HG03354 (cell line): ENCODE measurements around the gene RAP1B.

ENCODE experiments used
- ATAC-seq: cut with Tn5 transposase; IDR thresholded peaks from one replicate; pipeline ENCODE4 v1.9.1; 2021; ENCODE audit warnings: mild to moderate bottlenecking; ENCODE audit not compliant: unreplicated experiment, poor library complexity, severe bottlenecking

RAP1B gene

DNA sequence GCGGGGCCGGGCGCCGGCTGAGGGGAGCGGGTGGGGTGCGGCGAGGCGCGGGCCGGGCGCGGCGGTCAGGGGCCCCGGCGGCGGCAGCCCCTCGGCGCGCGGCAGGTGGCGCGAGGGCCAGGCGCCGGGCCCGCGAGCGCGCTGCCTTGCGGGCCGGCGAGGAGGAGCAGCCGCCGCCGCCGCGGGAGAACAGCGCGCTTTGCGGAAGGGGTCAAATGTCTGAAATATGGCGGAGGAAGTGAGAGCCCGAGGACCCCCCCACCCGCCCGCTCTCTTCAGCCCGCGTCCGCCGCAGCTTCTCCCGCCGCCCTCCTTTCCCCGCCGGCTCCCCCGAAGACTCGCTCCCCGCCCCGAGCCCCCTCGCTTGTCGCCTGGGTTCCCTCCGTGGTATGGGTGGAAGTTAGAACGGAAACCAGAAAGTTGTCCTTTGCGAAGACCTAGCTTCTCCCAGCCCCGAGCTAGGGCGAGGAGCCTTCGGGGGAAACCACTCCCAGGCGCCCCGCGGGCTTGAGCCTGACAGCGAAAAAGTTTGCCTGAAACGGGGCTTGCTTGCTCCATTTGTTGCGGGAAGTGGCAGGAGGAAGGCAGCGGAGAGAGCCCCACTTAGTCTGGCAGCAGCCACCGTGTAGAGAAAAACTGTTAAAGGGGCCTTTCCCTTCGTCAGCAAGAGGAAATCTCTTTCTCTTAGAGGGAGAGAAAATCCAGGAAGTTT, 551 bp downstream of the RAP1B start:
- ATAC-seq: peak; percentile 45

DNA sequence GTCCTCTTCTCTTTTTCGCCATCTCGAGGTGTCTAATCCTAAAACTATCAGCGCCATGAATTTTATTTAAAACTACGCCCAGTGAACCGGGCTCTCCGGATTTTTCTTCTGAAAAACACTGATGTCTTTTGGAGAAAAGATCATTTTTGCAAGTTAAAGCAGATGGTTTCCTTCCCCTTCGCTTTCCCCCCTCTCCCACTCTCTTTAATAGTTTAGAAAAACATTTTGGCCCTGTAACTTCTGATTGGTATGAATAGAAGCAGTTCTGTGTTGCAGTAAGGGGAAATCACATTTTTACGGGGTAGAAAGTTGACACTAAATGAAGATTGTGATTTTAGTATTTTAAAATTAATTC, 1.1 kb downstream of the RAP1B start:
- ATAC-seq: no peak

DNA sequence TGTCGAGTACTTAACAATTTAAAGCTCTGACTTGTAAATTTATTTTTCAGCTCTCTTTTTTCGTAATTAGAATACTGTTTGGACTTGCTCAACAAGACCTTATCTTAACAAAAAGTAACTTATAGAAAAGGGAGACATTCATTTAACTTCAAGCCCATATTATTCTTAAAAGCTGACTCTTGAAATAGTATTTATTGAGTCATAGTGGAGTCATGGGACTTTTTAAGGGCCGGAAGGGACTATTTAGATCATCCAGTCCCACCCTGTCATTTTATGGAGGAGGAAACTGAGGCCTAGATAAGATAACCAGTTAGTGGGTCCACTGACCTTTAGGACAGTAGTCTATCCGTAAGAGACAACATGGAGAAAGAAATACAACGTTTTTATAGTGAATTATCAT, 1.5 kb downstream of the RAP1B start:
- no peak for ATAC-seq

DNA sequence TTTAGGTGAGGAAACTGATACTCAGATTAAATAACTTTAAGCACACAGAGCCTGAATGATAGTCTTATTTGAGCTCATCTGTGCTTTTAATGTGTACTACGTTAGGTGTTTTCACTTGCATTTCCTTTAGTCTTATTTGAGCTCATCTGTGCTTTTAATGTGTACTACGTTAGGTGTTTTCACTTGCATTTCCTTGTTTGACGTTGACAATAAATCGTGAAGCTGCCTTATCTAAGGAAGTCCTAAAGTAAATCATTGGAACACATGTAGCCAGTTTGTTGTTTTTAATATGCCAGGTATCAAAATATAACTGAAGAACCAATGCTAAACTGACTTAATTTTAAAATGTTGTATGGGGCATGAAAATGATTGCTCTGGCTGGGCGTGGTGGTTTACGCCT, 2.0 kb downstream of the RAP1B start:
- no peak for ATAC-seq

DNA sequence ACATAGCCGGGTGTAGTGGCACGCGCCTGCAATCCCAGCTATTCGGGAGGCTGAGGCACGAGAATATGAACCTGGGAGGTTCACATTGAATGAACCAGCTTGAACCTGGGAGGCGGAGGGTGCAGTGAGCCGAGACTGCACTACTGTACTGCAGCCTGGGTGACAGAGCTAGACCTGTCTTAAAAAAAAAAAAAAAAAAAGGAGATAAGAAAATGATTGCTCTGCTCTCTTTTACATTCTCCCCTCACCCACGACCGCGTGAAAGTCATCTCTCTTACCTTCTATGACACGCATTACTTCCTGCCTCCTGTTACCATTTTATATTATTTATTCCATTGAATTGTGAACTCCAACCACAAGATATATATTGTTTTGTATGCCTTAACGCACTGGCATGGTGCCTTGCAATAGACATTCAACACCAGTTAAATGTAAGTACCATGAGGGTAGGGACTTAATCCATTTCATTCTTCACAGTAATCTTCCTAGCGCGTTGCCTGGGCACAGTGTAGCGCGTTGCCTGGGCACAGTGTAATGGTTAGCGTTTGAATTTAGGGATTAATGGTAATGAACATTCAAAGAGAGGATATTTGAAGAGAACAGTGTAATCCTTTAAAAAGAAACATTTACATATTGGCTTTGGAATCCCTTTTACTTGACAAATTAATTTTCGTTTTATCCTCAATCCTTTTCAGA, 2.7 kb downstream of the RAP1B start:
- ATAC-seq: no peak

DNA sequence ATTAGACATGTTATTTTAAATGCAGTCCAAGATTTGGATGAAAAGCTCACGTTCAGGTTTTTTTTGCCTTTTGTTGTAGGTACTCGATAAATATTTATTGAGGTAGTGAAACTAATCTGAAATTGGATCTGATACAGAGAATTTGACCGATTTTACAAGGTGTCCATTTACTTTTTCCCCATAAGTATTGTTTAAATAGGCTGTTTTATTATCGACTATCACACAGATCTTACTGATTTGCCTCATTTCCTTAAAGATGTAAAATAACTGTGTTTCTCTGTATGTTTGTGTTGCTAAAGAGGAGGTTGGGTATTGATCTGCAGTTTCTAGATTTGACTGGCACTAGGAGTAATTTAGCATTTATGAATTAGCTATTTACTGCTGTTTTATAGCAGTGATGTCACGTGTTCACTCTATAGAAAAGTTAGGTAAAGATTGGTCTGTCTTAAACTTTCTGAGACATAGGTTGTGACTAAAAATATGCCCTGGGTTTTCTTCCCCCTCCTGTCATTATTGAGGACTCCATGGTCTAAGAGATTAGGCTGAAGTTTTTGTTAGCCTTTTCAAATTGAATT, 3.5 kb downstream of the RAP1B start:
- ATAC-seq: no peak

DNA sequence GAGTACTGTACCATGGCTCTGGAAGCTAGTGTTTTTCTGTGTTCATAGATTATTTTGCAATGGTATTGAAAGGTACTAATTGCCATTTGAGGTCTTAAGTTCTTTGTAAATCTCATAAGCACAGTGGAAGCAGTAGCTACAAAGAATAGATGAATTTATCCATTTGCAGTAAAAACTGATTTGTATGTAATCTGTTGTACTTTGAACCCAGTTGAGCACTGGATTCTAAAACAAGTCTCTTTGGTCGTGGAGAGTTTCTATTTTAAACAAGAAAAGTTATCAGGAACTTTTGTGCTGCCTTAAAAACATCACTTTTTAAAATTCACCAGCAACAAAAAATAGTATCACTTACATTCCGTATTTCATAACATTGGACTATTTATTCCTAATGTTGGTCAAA, 4.1 kb downstream of the RAP1B start:
- no peak for ATAC-seq

DNA sequence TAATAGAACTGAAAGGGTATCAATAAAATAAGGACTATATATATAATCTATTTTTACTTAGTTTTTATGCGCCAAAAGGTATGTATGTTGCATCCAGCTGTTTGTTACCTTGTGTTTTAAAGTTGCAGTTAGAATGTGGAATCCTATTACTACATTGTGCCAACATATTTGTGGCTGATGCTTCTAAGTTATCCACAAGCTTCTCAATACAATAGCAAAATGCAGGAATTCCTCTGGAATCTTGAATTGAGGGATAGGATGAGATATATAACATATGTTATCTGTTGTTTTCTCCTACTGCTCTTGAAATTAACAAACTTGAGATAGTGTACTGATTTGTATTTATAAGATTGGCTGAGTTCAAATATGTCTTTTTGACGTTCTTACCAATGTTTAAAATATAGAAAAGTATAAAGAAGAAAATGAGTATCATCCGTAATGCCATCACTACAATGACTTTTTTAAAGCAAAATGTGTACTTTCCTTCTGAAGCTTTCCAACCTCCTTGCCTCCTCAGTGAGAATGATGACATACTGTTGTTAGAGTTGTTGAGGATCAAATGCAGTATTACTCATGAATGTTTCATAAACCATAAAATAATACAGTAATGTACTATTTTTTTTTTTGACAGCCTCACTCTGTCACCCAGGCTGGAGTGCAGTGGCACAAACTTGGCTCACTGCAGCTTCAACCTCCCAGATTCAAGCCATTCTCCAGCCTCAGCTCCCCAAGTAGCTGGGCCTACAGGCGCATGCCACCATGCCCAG, 6.6 kb downstream of the RAP1B start:
- ATAC-seq: no peak

DNA sequence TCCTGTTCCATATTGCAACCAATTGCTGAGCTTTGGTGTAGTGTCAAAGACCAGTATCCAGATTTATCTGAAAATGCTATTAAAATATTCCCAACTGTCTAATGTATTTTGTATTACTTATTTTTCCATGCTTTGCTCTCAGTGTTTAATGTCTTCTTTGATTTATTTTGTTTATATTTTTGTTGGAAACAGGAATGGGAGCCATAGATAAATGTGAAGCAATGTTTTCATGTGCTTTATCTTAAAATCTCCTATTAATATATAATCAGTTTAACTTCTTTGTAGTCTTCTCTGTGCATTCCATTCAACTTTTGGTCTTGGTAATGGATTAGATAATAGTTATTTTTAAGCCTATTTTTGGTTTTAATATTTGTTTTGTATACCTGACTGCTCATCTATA, 8.8 kb downstream of the RAP1B start:
- no peak for ATAC-seq

DNA sequence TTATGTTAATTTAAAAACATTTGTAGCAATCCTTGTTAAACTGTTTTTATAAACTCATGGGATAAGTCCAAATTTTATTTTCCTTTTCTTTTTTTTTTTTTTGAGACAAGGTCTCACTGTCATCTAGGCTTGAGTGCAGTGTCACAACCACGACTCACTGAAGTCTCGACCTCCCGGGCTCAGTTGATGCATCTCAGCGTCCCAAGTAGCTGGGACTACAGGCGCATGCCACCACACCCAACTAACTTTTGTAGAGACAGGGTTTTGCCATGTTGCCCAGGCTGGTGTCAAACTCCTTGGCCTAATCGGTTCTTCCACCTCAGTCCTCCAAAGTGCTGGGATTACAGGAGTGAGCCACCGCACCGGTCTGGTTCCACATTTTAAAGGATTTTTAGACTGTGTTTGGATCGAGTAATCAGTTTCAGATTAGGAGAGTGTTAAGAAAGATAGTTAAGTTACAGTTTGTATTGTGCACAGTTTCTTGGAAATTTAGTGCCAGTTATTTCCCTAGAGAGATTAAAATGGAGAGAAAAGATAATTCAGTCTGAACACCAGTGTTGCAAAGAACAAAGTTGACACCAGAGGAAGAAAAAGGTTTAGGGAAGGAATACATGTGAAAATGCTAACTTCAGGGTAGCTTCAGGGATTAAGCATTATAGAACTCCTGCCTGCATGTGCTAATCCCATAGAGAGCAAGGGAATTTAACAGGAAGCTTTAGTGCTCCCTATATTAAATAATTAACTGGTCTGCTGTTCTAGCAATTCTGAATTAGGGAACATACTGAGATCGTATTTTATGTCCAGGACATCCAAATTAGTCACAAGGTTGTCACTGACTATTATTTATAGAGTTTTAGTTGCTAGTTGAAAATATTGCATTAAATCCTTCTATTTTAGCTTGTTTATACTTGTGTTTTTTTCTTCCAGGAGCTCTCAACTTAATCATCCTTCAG, 10.1 kb downstream of the RAP1B start:
- no peak for ATAC-seq

DNA sequence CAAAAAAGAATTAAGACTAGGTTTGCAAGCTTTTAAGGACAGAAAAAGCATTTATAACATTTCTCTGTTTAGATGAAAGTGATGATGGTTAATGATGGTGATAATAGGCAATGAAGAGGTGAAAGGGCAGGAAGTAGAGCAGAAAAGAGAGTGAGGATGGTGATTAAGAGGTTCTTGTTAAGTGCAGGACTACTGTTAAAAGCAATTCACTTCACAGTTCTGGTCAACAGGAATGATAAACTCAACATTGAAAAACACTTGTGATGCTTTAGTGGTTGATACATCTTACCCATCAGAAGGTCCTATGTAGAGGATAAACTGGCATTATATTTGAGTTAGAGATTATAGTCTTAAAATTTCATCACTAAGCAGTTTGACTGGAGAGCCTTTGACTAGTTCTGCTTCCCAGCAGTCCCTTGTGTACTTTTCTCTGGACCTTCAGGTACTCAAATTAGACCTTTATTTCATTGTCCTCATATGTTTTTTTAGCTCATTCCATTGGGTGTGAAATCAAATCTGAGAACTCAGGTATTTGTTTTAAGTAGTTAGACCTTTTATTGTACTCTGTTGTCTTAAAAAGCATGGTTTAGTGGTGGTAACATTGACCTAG, 10.9 kb downstream of the RAP1B start:
- ATAC-seq: no peak

DNA sequence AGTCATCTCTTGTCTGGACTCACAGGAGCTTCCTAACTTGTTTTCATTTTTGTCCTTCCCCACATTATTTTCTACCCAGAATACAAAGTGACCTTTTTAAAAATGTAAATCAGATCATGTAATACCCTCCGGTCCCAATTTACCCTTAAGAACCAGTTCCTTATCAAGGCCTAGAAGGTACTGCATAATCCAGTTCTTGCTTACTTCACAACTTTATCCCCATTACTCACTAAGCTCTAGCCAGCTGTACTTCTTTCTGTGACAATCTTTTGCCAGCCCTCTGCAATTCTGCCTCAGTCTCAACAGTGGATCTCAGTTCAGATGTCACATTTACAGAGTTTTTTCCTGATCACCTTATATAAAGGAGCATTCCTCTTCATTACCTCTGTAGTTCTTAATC, 11.6 kb downstream of the RAP1B start:
- no peak for ATAC-seq

DNA sequence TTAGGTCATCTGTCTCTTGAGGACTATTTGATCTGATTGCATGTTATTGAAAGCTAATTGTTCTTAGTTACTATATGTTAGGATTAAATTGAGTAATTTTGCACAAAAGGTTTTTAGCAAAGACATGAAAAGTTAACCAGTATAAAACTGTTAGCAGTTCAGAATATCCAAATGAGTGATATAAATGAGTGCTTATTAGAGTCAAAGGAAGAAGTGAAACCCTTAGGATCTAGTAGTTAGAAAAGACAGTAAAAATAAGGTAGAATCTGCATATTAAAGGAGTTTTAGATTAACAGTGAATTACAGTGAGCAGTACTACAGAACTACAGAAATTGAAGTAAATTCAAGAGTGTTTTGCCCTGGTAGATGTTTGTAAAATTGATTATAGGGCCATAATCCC, 12.4 kb downstream of the RAP1B start:
- ATAC-seq: no peak

DNA sequence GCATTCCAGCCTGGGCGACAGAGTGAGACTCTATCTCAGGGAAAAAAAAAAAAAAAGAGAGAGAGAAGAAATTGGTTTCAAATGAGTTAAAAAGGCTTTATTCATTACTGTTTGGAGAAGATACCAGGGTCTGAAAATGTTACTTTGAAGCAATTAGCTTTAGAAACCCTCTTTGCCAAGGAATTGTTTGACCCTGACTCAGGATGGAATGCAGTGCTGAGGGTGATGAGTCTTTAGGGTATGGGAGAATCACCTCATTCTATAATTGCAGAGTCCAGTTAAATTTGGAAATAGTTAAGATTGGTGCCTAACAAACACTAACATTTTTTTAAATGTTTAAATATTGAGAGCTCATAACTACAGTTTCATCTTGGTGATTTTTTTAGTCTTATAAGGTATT, 13.3 kb downstream of the RAP1B start:
- no peak for ATAC-seq

DNA sequence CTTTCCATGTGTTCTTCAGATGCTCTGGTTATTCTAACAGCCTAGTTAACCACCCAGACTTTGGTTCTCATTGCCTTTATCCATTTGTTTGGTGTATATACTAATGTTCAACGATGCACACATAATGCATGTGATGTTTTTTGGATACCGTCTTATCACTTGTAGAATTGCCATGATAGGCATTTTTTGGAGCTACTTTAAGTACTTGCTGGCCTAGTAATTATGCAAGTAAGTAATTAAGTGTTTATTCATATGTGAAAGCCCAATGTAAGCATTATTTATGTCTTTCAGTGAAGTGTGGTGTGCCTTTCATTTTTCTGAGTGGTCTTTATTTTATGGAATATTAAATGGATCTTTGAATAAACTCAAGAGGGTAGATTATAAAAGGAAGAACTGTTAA, 14.2 kb downstream of the RAP1B start:
- ATAC-seq: no peak

DNA sequence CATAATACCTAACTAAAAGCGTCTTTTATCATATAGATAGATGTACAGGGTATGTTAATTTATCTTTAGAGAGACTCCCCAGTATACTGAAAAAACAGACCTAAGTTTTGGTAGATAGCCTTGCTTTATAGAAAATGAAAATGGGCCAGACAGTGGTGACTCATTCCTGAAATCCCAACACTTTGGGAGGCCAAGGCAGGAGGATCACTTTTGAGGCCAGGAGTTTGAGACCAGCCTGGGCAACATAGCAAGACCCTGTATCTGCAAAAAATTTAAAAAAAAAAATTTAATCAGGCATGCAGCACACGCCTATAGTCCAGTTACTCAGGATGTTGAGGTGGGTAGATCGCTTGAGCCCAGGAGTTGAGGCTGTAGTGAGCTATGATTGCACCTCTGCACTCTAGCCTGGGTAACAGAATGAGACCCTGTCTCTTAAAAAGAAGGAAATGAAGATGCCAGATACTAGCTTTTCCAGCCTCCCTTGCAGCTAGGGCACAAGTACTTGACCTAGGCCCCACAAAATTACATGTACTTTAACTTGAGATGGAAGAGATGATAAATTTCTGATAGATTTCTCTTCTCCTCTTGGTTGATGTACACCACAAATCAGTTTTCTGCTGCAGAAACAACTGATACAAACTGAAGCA, 17.1 kb downstream of the RAP1B start:
- ATAC-seq: no peak

DNA sequence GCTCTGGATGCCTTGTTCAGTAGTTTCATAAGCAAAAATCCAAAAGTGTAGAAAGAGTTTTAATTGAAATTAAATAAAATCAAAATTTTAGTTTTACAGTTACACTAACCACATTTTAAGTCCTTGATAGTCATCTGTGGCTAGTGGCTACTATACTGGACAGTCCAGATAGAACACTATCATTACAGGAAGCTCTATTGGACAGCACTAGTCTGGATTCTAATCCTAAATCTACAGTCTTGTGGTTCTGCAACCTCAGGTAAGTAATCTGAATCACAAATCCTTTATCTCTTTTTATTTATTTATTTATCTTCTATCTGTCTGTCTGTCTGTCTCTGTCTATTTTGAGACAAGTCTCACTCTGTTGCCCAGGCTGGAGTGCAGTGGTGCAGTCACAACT, 18.0 kb downstream of the RAP1B start:
- no peak for ATAC-seq

DNA sequence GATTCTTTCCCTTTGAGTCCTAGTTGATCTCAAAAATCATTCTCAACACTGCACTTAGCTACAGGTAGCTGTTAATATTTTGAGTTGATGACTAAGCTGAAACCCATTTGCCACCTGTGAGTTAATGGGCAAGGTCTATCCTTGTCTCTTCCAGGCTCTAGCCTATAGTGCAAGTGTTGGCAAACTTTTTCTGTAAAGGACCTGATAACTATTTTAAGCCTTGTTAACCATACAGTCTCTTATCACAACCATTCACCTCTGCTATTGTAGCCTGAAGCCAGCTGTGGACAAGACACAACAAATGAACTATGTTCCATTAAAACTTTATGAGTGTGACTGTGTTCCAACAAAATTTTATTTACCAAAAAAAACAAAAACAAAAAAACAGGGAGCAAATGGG, 19.4 kb downstream of the RAP1B start:
- no peak for ATAC-seq

DNA sequence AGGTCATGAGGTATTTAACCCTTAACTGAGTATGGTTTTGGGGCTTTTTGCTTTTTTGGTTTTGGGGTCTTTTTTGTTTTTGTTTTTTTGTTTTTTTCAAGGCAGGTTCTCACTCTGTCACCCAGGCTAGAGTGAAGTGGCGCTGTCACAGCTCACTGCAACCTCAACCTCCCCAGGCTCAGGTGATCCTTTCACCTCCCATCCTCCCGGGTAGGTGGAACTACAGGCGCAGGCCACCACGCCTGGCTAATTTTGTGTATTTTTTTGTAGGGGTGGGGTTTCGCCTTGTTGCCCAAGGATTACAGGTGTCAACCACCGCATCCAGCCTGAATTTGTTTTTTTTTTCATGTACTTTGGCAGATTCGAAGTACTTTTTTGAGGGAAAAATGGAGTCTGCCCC, 19.9 kb downstream of the RAP1B start:
- no peak for ATAC-seq
